PC-9 (cell line): ENCODE results near the gene POP5. TPM values are rescaled to one million over a fixed set of nuclear protein-coding genes. Genes with fewer than 3 reads are reported as not detected.

ENCODE experiments used
- BruUV-seq: library from RNA; stranded (reverse); fragments of 400-500 nt; replicated peaks from 2 replicates; lab custom pipeline; 2021; lab: Mats Ljungman, UMichigan
- CTCF ChIA-PET: fragments of 300-600 bp; sonication (Branson Sonifier 250); formaldehyde crosslinking; loops from one replicate; lab custom pipeline; 2022; ENCODE audit warnings: antibody characterized with exemption; lab: Charles Lee
- POLR2A ChIA-PET: fragments of 300-600 bp; sonication (Branson Sonifier 250); formaldehyde crosslinking; loops from one replicate; lab custom pipeline; 2022; ENCODE audit warnings: antibody characterized with exemption; ENCODE audit not compliant: unreplicated experiment; lab: Charles Lee
- DNase-seq, 2 experiments: peaks; one replicate each; pipeline versions ENCODE4 v3.0.0 to v3.0.0-alpha.2; 2015 to 2022; ENCODE audit warnings: mixed read lengths in 1 of 2
- H2AFZ ChIP-seq: fragments of 200-600 bp; sonication (generic); 2 replicates; pipeline ENCODE4 v1.8.1; 2017; ENCODE audit warnings: antibody characterized with exemption
- H3F3A ChIP-seq: fragments of 200-600 bp; sonication (generic); 2 replicates; pipeline ENCODE4 v1.8.1; 2017; ENCODE audit warnings: antibody characterized with exemption, mild to moderate bottlenecking, low read depth; ENCODE audit not compliant: insufficient read depth
- H3K27ac ChIP-seq: fragments of 200-600 bp; sonication (generic); 2 replicates; pipeline ENCODE4 v1.6.1; 2016; ENCODE audit warnings: mixed run types
- H3K27me3 ChIP-seq: fragments of 200-600 bp; sonication (generic); 2 replicates; pipeline ENCODE4 v1.6.1; 2016; ENCODE audit warnings: low read depth, mixed run types; ENCODE audit not compliant: insufficient read depth
- H3K36me3 ChIP-seq: fragments of 200-600 bp; sonication (generic); 2 replicates; pipeline ENCODE4 v1.6.1; 2016; ENCODE audit warnings: low read depth, mixed run types
- H3K4me1 ChIP-seq: fragments of 200-600 bp; sonication (generic); replicated peaks from 2 replicates; pipeline ENCODE4 v1.6.1; 2016; ENCODE audit warnings: mixed run types; ENCODE audit not compliant: insufficient read depth
- H3K4me2 ChIP-seq: fragments of 200-600 bp; sonication (generic); 2 replicates; pipeline ENCODE4 v1.6.1; 2017; ENCODE audit warnings: mixed run types
- H3K4me3 ChIP-seq: fragments of 200-600 bp; sonication (generic); 2 replicates; pipeline ENCODE4 v1.6.1; 2016; ENCODE audit warnings: mixed run types
- H3K79me2 ChIP-seq: fragments of 200-600 bp; sonication (generic); 2 replicates; pipeline ENCODE4 v1.6.1; 2017; ENCODE audit warnings: low read depth, mixed run types
- H3K9me2 ChIP-seq: fragments of 200-600 bp; sonication (generic); 2 replicates; pipeline ENCODE4 v1.8.1; 2017; ENCODE audit warnings: mild to moderate bottlenecking; ENCODE audit not compliant: insufficient read depth
- H3K9me3 ChIP-seq: fragments of 200-600 bp; sonication (generic); 2 replicates; pipeline ENCODE4 v1.8.1; 2016; ENCODE audit warnings: low read depth; ENCODE audit not compliant: insufficient read depth
- H4K20me1 ChIP-seq: fragments of 200-600 bp; sonication (generic); 2 replicates; pipeline ENCODE4 v1.8.1; 2017; ENCODE audit not compliant: insufficient read depth
- EZH2 ChIP-seq: fragments of 200-600 bp; sonication (generic); IDR thresholded peaks from 2 replicates; pipeline ENCODE4 v1.8.0; 2017; ENCODE audit warnings: antibody characterized with exemption, low read depth
- intact Hi-C: fragments of 100-400 bp; cut with micrococcal nuclease; formaldehyde crosslinking; loops from one replicate; pipeline ENCODE4 v1.10.0; 2022; ENCODE audit not compliant: unreplicated experiment
- total RNA-seq: library from RNA; stranded (reverse); gene quantifications from 2 replicates; pipeline ENCODE4 v1.2.3, GENCODE V29; 2021
- TF ChIP-seq, protein P1 (sequence below): fragments of 200-600 bp; sonication (generic); conservative IDR thresholded peaks from 2 replicates; pipeline ENCODE4 v1.6.1; 2017; ENCODE audit warnings: mixed run types, antibody characterized with exemption, mild to moderate bottlenecking, moderate library complexity

POP5 gene
- total RNA-seq, 1 experiment from 2014 or later, result 26.5 TPM

DNA sequence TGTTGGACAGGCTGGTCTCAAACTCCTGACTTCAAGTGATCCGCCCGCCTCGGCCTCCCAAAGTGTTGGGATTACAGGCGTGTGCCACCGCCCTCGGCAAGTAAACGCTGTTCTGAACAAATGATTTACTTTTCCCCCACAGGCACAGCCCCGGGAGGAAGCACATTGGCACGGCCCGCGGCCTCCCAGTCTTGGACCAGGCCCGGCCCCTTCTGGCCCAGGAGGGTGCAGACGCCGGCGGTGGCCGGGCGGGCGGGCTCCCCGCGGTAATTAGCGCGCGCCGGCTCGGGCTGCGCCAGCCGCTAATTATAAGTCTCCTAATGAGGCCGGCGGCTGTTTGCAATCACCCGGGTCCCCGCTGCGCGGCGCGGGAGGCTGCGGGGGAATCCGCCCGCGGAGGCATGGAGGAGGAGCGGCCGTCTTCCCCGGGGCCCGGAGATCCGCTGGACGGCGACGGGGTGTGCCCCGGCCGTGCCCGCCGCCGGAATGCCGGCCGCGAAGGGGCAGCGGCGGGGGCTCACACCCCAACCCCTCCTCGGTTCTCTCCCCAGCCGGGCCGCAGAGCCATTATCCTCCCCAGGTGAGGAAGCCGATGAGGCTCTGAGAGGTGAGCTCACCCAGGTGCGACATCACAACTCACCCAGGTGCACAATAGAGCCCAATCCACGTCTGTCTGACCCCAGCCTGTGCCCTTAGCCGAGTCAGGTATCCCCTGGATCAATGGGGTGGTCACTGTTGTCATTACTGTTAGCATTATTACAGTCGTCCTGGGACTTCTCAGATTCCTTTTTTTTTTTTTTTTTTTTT is 3.3 kb upstream of the POP5 start:
- H3F3A ChIP-seq, result peaks cover 21% of the 10 kb centered on the region
- H3K36me3 ChIP-seq, result no peaks in the 10 kb centered on the region
- 0 out of 2 replicates have a peak, but pooled peaks cover 19% of the 10 kb centered on the region for H3K4me1 ChIP-seq
- no peaks in the 10 kb centered on the region for H4K20me1 ChIP-seq
- peaks cover 15% of the 10 kb centered on the region; the same call in 1 of the 2 replicates for H3K79me2 ChIP-seq
- peak in 1 of 2 experiments; percentile 57 for DNase-seq
- peak overlapping the region; percentile 68 for H3K4me3 ChIP-seq
- H3K9me2 ChIP-seq, result no peaks in the 10 kb centered on the region
- intact Hi-C loops, result loop anchor here (1.0 to 10.0 kb wide), 6 partner anchors 147 to 860 kb away; partner anchors contain the start of gene COX6A1
- no peaks in the 10 kb centered on the region for H3K27me3 ChIP-seq
- no peak overlapping the region for H3K27ac ChIP-seq
- BruUV-seq, result no TSS peak
- peak overlapping the region; percentile 78 for H2AFZ ChIP-seq
- ChIA-PET CTCF (interaction anchor here (0.7 to 1.0 kb wide), 3 partner anchors 18 to 369 kb away, joined by 6 to 8 read pairs (median 7); no protein-coding TSS in a partner anchor), POLR2A (no interaction called here)
- TF ChIP-seq, protein P1, sequence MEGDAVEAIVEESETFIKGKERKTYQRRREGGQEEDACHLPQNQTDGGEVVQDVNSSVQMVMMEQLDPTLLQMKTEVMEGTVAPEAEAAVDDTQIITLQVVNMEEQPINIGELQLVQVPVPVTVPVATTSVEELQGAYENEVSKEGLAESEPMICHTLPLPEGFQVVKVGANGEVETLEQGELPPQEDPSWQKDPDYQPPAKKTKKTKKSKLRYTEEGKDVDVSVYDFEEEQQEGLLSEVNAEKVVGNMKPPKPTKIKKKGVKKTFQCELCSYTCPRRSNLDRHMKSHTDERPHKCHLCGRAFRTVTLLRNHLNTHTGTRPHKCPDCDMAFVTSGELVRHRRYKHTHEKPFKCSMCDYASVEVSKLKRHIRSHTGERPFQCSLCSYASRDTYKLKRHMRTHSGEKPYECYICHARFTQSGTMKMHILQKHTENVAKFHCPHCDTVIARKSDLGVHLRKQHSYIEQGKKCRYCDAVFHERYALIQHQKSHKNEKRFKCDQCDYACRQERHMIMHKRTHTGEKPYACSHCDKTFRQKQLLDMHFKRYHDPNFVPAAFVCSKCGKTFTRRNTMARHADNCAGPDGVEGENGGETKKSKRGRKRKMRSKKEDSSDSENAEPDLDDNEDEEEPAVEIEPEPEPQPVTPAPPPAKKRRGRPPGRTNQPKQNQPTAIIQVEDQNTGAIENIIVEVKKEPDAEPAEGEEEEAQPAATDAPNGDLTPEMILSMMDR, result no peak; the same call in 1 of the 2 replicates
- H3K4me2 ChIP-seq, result peak overlapping the region; percentile 90
- H3K9me3 ChIP-seq, result no peaks in the 10 kb centered on the region

DNA sequence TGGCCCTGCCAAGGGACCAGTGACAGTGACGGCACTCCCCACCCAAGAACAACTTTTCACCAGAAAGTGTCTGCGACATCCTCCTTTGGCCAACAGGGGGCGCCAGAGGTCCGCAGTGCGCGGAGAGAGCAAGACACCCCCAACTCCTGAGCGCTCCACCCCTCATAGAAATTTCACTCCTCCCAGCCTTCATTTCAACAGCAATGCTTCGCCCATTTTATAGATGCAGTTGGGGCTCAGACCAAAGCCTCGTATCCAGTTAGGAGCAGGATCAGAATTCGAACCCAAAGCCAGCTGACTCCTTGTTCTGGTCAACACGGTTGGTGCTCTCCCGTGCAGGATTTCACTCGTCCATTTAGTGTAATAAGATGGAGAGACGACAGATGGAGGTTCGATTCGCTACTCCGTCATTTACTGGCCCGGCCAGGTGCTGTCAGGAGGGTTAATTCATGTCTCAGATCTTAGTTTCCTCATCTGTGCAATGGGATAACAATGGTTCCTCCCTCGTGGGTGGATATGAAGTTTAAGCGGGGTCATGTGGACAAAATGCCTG is 2.4 kb upstream of the POP5 start:
- Histone ChIP-seq H3K4me3 (peak overlapping the region; percentile 68; the same call in 1 of the 2 replicates), H3F3A (peaks cover 29% of the 10 kb centered on the region), H3K4me2 (peak overlapping the region; percentile 90), H3K4me1 (0 out of 2 replicates have a peak, but pooled peaks cover 19% of the 10 kb centered on the region), H3K36me3 (no peaks in the 10 kb centered on the region), H3K27me3 (no peaks in the 10 kb centered on the region), H3K27ac (no peak overlapping the region), H2AFZ (no peak overlapping the region), H3K9me2 (no peaks in the 10 kb centered on the region), H3K9me3 (no peaks in the 10 kb centered on the region), H4K20me1 (no peaks in the 10 kb centered on the region), H3K79me2 (peaks cover 15% of the 10 kb centered on the region; the same call in 1 of the 2 replicates)
- BruUV-seq, result no TSS peak
- CTCF ChIA-PET, result interaction anchor here (0.6 to 1.0 kb wide), 2 partner anchors 426 to 644 kb away, joined by 3 to 4 read pairs; no protein-coding TSS in a partner anchor
- peak; percentile 47 to 72 for DNase-seq
- POLR2A ChIA-PET, result no interaction called here
- TF ChIP-seq, protein P1, result peak; percentile 95
- no peak for TF ChIP-seq EZH2
- intact Hi-C loops, result loop anchor here (1.0 to 10.0 kb wide), 12 partner anchors 66 to 861 kb away; partner anchors contain the start of genes COX6A1 and MLEC

GRCh38 chr12:120581998-120582397 is 796 bp upstream of the POP5 start:
- CTCF ChIA-PET, result no interaction called here
- Histone ChIP-seq H3K79me2 (peaks cover 15% of the 10 kb centered on the region; the same call in 1 of the 2 replicates), H3K4me2 (peak overlapping the region; percentile 83), H4K20me1 (no peaks in the 10 kb centered on the region), H3K4me1 (0 out of 2 replicates have a peak, but pooled peaks cover 19% of the 10 kb centered on the region), H3K9me2 (no peaks in the 10 kb centered on the region), H3F3A (peaks cover 39% of the 10 kb centered on the region), H3K4me3 (peak overlapping the region; percentile 98), H3K27ac (no peak overlapping the region), H2AFZ (peak overlapping the region; percentile 97), H3K9me3 (no peaks in the 10 kb centered on the region), H3K27me3 (no peaks in the 10 kb centered on the region), H3K36me3 (0 out of 2 replicates have a peak, but pooled peaks cover 5% of the 10 kb centered on the region)
- DNase-seq, result no peak
- no peak for TF ChIP-seq EZH2
- TF ChIP-seq, protein P1, result no peak
- intact Hi-C loops, result loop anchor here (2.0 to 10.0 kb wide), 8 partner anchors 105 to 863 kb away; partner anchors contain the start of genes COX6A1 and MLEC
- POLR2A ChIA-PET, result interaction anchor here (1.3 kb wide), 1 partner anchor 291 kb away, joined by 11 read pairs; no protein-coding TSS in a partner anchor
- BruUV-seq, result no TSS peak
